SU-DHL-6 (cell line): ENCODE measurements around the gene DVL1.

Source experiments
- EZH2phosphoT487 ChIP-seq: fragments of 200-600 bp; sonication (generic), shearing (Covaris generic); conservative IDR thresholded peaks from 2 replicates; pipeline ENCODE4 v1.6.1; 2018; ENCODE audit warnings: mild to moderate bottlenecking, antibody characterized with exemption, low read length, moderate library complexity, mixed read lengths
- TF ChIP-seq, protein P1 (sequence below): fragments of 200-600 bp; sonication (generic); IDR thresholded peaks from one replicate; pipeline ENCODE4 v1.5.1; 2017; ENCODE audit warnings: antibody characterized with exemption, mild to moderate bottlenecking, low read length, moderate library complexity; ENCODE audit not compliant: insufficient read depth, poor library complexity, severe bottlenecking

GRCh38 chr1:1374929-1375662 lies 25.9 kb upstream of the DVL1 start, which contains the start of gene AURKAIP1:
- TF ChIP-seq, protein P1, sequence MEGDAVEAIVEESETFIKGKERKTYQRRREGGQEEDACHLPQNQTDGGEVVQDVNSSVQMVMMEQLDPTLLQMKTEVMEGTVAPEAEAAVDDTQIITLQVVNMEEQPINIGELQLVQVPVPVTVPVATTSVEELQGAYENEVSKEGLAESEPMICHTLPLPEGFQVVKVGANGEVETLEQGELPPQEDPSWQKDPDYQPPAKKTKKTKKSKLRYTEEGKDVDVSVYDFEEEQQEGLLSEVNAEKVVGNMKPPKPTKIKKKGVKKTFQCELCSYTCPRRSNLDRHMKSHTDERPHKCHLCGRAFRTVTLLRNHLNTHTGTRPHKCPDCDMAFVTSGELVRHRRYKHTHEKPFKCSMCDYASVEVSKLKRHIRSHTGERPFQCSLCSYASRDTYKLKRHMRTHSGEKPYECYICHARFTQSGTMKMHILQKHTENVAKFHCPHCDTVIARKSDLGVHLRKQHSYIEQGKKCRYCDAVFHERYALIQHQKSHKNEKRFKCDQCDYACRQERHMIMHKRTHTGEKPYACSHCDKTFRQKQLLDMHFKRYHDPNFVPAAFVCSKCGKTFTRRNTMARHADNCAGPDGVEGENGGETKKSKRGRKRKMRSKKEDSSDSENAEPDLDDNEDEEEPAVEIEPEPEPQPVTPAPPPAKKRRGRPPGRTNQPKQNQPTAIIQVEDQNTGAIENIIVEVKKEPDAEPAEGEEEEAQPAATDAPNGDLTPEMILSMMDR: no peak
- TF ChIP-seq EZH2phosphoT487: no peak
